Heart left ventricle (tissue), 16 donors: ENCODE measurements around the gene NOXA1. TPM values are rescaled to one million over a fixed set of nuclear protein-coding genes. Genes with fewer than 3 reads are reported as not detected.

Experiments used
- ATAC-seq, 4 donors: fragments of 200-7000 bp; cut with Tn5 transposase; one replicate each; pipeline ENCODE4 v1.9.1; 2020 to 2022; ENCODE audit warnings: moderate library complexity in 4 of 4, mild to moderate bottlenecking in 3 of 4, moderate number of reproducible peaks in 1 of 4
- DNase-seq, 5 donors: peaks; one replicate each; pipeline ENCODE4 v3.0.0-alpha.2; 2020
- H3K27ac ChIP-seq, 12 donors: fragments of 200-600 bp; sonication (generic) in 4 of 12; one replicate each; pipeline versions ENCODE4 v1.5.0 to v1.8.0; 2016 to 2022; ENCODE audit warnings: mild to moderate bottlenecking in 2 of 12
- H3K27me3 ChIP-seq, 9 donors: fragments of 200-600 bp; sonication (generic) in 2 of 9; one replicate each; pipeline versions ENCODE4 v1.5.1 to v1.8.0; 2016 to 2022; ENCODE audit warnings: mild to moderate bottlenecking in 3 of 9
- H3K36me3 ChIP-seq, 9 donors: fragments of 200-600 bp; sonication (generic) in 2 of 9; one replicate each; pipeline versions ENCODE4 v1.5.0 to v1.8.0; 2018 to 2022; ENCODE audit warnings: mild to moderate bottlenecking in 2 of 9
- H3K4me1 ChIP-seq, 12 donors: fragments of 200-600 bp; sonication (generic) in 4 of 12; one replicate each; pipeline versions ENCODE4 v1.5.0 to v1.8.0; 2016 to 2022; ENCODE audit warnings: mild to moderate bottlenecking in 3 of 12
- H3K4me3 ChIP-seq, 12 donors: fragments of 200-600 bp; sonication (generic) in 4 of 12; one replicate each; pipeline versions ENCODE4 v1.5.0 to v1.8.0; 2017 to 2022; ENCODE audit warnings: mild to moderate bottlenecking in 9 of 12, moderate library complexity in 4 of 12
- H3K9me3 ChIP-seq, 12 donors: fragments of 200-600 bp; sonication (generic) in 4 of 12; one replicate each; pipeline versions ENCODE4 v1.5.0 to v1.8.0; 2016 to 2022; ENCODE audit warnings: mild to moderate bottlenecking in 1 of 12
- CTCF ChIP-seq, 12 donors: fragments of 200-600 bp; sonication (generic) in 4 of 12; IDR thresholded peaks; one replicate each; pipeline versions ENCODE4 v1.5.0 to v1.8.0; 2018 to 2022; ENCODE audit warnings: antibody characterized with exemption in 12 of 12, mild to moderate bottlenecking in 5 of 12
- POLR2A ChIP-seq, 2 donors: fragments of 450-650 bp; IDR thresholded peaks; one replicate each; pipeline ENCODE4 v1.6.1; 2017; ENCODE audit warnings: antibody characterized with exemption in 2 of 2, mild to moderate bottlenecking in 2 of 2, moderate library complexity in 2 of 2
- WGBS, 4 donors: extraction: QIAGEN DNeasy Blood & Tissue Kit in 2 of 4; methylation state at CpG; one replicate each; pipeline versions ENCODE4 v1.1.5 to v1.1.7; 2013 to 2018; 5-methylcytosine and 5-hydroxymethylcytosine counted together
- intact Hi-C, 10 donors: fragments of 100-400 bp; cut with DNase I; formaldehyde crosslinking; loops; one replicate each; pipeline versions ENCODE4 v1.11.1 to v1.14.2; 2022
- polyA plus RNA-seq, 2 donors: library from polyadenylated mRNA; stranded (reverse); fragments of 200-250 nt; gene quantifications; one replicate each; pipeline ENCODE4 v1.2.3, GENCODE V29; 2013
- total RNA-seq, 9 donors: library from RNA; depleted of rRNA in 2 of 9; stranded (reverse); fragments of >200 nt in 2 of 9; fragmentation: NEBNext Ultra II Directional in 3 of 9; extraction: Animal tissue kit (Norgen Biotek cat#: 25700) in 3 of 9; gene quantifications; one replicate each; pipeline versions ENCODE4 v1.1.0 to v1.2.4, GENCODE V29; 2016 to 2023
- donor health status: ischemic (EF 13 %, LVEDD 7.1; RV severe dilation, severe dysfunction).
- donor health status: healthy with polysubstance abuse.
- donor health status: DM: no; HTN: yes; CAD: no.
- donor health status: DM: no; HTN: no; CAD: no.
- donor health status: ischemic (EF 25% LVEDD 6.9; RV normal size, moderate dysfunction).
- donor health status: ischemic (EF 25% LVEDD 5.7; RV mildly dilated, moderate dysfunction).
- donor health status: healthy.
- donor health status: DM: yes; HTN: yes; CAD: no.
- donor health status: ischemic (EF 35%, LVEDD 5.7; RV mildly dilated, moderate dysfunction).
- donor health status: nonischemic (EF 11% LVEDD 7.7; RV severe dilation, severe dysfunction).
- donor health status: DM: yes; HTN: yes; CAD: no.
- donor health status: PGD.
- donor health status: ischemic (EF 29% LVEDD 5.4; RV normal size, mild dysfunction).
- donor health status: nonischemic (EF 23%, LVEDD 6.1; RV moderate dilation, normal function).

The NOXA1 gene
- total and polyA plus RNA-seq, 11 donors, result 0.44 to 5.5 (median 2.7) TPM

- Histone ChIP-seq H3K27ac (no peak overlapping the region), H3K36me3 (peaks cover 0 to 26% (median 3%) of the 10 kb centered on the region in 9 donors), H3K4me3 (no peak overlapping the region), H3K4me1 (peaks cover 0 to 22% (median 11%) of the 10 kb centered on the region in 12 donors), H3K9me3 (no peaks in the 10 kb centered on the region), H3K27me3 (no peaks in the 10 kb centered on the region)
- DNase-seq (peak in 4 of 5 donors; percentile 17 to 60 (median 25)), ATAC-seq (no peak)
- TF ChIP-seq CTCF (IDR thresholded peaks at IDR 0.05), result no peak
- intact Hi-C loops, result no loop called here
- WGBS, 4 donors, result 93 to 95% (median 93%) methylated on average over 15 to 17 of the region's 17 CpGs
Observed at GRCh38 chr9:137452006-137452760, 29.0 kb downstream of the NOXA1 start.

DNA sequence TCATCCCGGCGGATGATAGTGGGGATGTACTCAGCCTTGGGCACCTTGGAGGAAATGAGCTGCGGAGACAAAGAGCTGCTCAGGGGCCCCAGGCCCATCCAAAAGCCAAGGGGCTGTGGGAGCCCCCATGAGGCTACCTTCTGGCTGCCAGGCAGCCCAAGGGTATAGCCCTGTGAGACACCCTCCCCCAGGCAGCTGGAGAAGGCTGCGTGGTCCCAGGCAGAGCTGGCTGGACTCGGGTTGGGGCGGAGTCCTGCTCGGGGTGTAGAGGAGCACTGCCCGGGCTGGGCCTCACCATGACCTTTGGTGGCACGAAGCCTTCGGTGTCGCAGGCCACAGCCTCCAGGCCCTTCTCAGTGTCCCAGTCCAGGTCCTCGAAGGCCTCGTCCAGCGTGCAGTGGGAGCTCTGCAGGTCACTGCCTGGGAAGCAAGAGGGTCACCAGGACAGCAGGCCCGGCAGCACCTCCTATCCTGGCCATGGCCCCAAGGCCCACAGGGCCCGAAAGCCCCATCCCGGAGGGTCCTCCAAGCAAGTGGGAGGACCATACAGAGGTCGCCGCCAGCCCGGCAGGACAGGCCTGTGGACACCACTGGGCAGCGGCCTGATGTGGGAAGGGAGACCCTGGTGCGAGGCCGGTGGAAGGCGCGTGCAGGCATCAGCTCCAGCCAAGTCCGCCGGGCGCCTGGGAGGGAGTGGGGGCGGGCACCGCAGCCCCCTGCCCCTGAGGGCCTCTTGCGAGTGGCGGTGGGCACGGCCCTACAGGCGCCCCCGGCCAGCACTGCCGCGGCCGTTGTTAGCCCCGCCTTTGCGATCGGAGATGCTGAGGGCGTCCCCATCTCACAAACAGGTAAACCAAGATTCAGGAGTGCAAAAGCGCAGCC is 29.8 kb downstream of the NOXA1 start:
- TF ChIP-seq CTCF (IDR thresholded peaks at IDR 0.05) (no peak), POLR2A (IDR thresholded peaks at IDR 0.05) (no peak)
- H3K27me3 ChIP-seq, result no peaks in the 10 kb centered on the region
- WGBS, 4 donors, result 90 to 94% (median 90%) methylated on average over 38 to 43 of the region's 43 CpGs
- H3K4me3 ChIP-seq, result peak overlapping the region in 8 of 12 donors; percentile 18 to 47 (median 38)
- intact Hi-C loops, result no loop called here
- H3K4me1 ChIP-seq, result peaks cover 0 to 25% (median 11%) of the 10 kb centered on the region in 12 donors
- peaks cover 0 to 29% (median 3%) of the 10 kb centered on the region in 9 donors for H3K36me3 ChIP-seq
- no peaks in the 10 kb centered on the region for H3K9me3 ChIP-seq
- H3K27ac ChIP-seq, result no peak overlapping the region
- DNase-seq, result peak in 4 of 5 donors; percentile 29 to 72 (median 36)
- peak in 1 of 4 donors; percentile 2 for ATAC-seq

GRCh38 chr9:137453643-137454081 is 30.5 kb downstream of the NOXA1 start:
- Histone ChIP-seq H3K9me3 (no peaks in the 10 kb centered on the region), H3K4me1 (peaks cover 0 to 32% (median 17%) of the 10 kb centered on the region in 12 donors), H3K27me3 (no peaks in the 10 kb centered on the region), H3K4me3 (peak overlapping the region in 9 of 12 donors; percentile 18 to 47 (median 38)), H3K36me3 (peaks cover 0 to 29% (median 3%) of the 10 kb centered on the region in 9 donors), H3K27ac (no peak overlapping the region)
- 30 to 46% (median 40%) methylated on average over 8 to 25 of the region's 25 CpGs for WGBS, 4 donors
- DNase-seq (peak; percentile 70 to 89 (median 79)), ATAC-seq (peak; percentile 55 to 83 (median 69))
- intact Hi-C loops, result no loop called here
- TF ChIP-seq POLR2A (IDR thresholded peaks at IDR 0.05) (no peak), CTCF (IDR thresholded peaks at IDR 0.05) (no peak)
